ENCODE results near the gene KCTD17.

DNA sequence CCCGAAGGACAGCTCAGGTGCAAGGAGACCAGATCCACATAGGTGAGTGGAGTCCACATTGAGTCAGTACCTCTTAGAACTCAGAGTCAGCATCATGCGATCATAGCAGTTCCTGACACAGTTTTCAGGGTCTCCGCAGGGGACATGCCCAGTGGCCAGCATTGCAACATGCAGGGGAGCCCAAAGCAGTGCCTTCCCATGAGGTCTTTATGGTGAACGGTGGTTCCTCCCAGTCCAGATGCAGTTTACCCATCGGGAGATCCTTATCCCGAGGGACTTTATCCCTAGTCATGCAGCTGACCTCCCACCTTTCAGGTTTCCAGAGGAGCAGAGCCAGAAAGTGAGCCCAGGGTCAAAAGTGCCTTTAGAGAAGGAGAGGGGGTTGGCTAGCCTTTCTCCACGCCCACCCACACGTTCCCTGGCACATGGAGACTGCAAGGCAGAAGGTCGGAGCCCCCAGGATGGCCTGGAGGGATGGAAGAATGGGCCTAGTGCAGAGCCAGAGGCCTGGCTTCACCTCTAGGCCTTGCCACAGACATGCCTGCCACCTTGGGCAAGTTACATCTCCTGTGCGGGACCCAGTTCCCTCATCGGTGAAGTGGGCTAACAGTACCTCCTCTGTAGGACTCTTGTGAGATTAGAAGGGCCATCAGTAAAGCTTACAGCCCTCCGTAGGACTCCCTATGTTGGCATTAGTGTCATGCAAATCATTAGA is 6.4 kb downstream of the KCTD17 start:
- no peak for TF ChIP-seq POLR2A (IDR thresholded peaks at IDR 0.05)
- TF ChIP-seq, protein P1, sequence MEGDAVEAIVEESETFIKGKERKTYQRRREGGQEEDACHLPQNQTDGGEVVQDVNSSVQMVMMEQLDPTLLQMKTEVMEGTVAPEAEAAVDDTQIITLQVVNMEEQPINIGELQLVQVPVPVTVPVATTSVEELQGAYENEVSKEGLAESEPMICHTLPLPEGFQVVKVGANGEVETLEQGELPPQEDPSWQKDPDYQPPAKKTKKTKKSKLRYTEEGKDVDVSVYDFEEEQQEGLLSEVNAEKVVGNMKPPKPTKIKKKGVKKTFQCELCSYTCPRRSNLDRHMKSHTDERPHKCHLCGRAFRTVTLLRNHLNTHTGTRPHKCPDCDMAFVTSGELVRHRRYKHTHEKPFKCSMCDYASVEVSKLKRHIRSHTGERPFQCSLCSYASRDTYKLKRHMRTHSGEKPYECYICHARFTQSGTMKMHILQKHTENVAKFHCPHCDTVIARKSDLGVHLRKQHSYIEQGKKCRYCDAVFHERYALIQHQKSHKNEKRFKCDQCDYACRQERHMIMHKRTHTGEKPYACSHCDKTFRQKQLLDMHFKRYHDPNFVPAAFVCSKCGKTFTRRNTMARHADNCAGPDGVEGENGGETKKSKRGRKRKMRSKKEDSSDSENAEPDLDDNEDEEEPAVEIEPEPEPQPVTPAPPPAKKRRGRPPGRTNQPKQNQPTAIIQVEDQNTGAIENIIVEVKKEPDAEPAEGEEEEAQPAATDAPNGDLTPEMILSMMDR (IDR thresholded peaks at IDR 0.05), result no peak
